Esophagus muscularis mucosa (tissue), 3 donors: ENCODE results near the gene EFCAB14.

ENCODE experiments used
- CTCF ChIP-seq, 3 experiments: fragments of 200-600 bp in 2 of 3; fragments of 450-650 bp in 1 of 3; sonication (generic) in 2 of 3; IDR thresholded peaks; one replicate each; pipeline ENCODE4 v1.5.1; 2017 to 2019; ENCODE audit warnings: antibody characterized with exemption in 3 of 3, mild to moderate bottlenecking in 2 of 3, moderate library complexity in 1 of 3
- POLR2A ChIP-seq: fragments of 450-650 bp; IDR thresholded peaks from one replicate; pipeline ENCODE4 v1.6.1; 2017; ENCODE audit warnings: antibody characterized with exemption, moderate library complexity, mild to moderate bottlenecking, low read depth
- POLR2AphosphoS5 ChIP-seq, 2 donors: sonication (generic); formaldehyde crosslinking; IDR thresholded peaks; one replicate each; pipeline ENCODE4 v1.6.1; 2017; ENCODE audit warnings: antibody characterized with exemption in 2 of 2

GRCh38 chr1:46749404-46749803 lies 30.5 kb upstream of the EFCAB14 start:
- TF ChIP-seq POLR2A (no peak), CTCF (IDR thresholded peaks at IDR 0.05) (no peak), POLR2AphosphoS5 (IDR thresholded peaks at IDR 0.05) (no peak)
